ENCODE measurements around the gene MATN1.

MATN1 gene

DNA sequence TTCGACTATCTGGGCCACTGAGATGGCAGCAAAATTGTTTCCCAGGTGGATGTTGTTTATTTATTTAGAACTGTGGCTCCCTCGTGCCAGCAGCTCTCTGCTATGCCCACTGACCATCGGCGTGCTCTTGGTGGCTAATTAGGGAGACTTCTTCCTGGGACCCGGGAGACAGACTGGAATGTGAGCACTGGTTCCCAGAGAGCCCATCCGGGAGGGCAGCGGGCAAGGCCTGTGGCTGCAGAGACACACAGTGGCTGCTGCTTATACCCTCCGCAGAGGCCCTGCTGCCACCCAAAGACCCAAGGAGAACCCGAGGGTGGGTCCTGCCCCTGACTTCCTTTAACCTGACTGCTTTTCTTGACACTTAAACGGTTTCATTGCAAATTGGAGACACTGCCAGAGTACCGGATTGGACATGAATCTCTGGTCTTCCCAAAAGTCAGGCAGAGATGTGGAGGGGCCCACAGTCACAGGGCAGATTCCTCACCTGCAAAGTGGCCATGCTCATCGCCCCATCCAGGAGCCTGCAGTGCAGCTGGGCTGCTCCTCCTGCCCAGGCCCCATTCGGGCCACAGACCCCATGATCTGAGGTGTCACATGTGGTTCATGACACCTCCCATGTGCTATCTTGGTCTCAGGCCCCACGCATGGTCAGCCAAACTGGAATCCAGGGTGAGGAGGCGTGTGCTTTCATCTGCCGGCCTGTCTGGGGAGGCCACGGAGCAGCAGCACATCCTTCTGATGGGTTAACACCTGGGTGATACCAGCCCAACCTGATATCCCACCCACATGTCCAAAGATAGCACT is 5.7 kb upstream of the MATN1 start:
- ChIA-PET CTCF (interaction anchor here (1.0 to 1.8 kb wide), 3 partner anchors 10 to 69 kb away, joined by 3 to 13 read pairs (median 4); no protein-coding TSS in a partner anchor), POLR2A (ENCODE audit: low non-redundant PET) (interaction anchor here (0.5 kb wide), 1 partner anchor 1563 kb away, joined by 4 read pairs; the partner anchor contains the start of gene HDAC1)
- no peak for DNase-seq (ENCODE audit: low spot score)
- TF ChIP-seq, protein P1, sequence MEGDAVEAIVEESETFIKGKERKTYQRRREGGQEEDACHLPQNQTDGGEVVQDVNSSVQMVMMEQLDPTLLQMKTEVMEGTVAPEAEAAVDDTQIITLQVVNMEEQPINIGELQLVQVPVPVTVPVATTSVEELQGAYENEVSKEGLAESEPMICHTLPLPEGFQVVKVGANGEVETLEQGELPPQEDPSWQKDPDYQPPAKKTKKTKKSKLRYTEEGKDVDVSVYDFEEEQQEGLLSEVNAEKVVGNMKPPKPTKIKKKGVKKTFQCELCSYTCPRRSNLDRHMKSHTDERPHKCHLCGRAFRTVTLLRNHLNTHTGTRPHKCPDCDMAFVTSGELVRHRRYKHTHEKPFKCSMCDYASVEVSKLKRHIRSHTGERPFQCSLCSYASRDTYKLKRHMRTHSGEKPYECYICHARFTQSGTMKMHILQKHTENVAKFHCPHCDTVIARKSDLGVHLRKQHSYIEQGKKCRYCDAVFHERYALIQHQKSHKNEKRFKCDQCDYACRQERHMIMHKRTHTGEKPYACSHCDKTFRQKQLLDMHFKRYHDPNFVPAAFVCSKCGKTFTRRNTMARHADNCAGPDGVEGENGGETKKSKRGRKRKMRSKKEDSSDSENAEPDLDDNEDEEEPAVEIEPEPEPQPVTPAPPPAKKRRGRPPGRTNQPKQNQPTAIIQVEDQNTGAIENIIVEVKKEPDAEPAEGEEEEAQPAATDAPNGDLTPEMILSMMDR (conservative IDR thresholded peaks at IDR 0.05; ENCODE audit: low read depth) = no peak
- no peak overlapping the region for H3K27ac ChIP-seq

GRCh38 chr1:30728340-30728739 is 5.0 kb upstream of the MATN1 start:
- TF ChIP-seq, protein P1 (conservative IDR thresholded peaks at IDR 0.05; ENCODE audit: low read depth) = no peak
- H3K27ac ChIP-seq = no peak overlapping the region

GRCh38 chr1:30727824-30728223 is 4.4 kb upstream of the MATN1 start:
- H3K27ac ChIP-seq = no peak overlapping the region
- TF ChIP-seq, protein P1 (conservative IDR thresholded peaks at IDR 0.05; ENCODE audit: low read depth) = no peak
- ChIA-PET CTCF (interaction anchor here (1.2 to 1.8 kb wide), 3 partner anchors 9 to 55 kb away, joined by 3 to 13 read pairs (median 5); no protein-coding TSS in a partner anchor), POLR2A (ENCODE audit: low non-redundant PET) (no interaction called here)
- DNase-seq (ENCODE audit: low spot score) = no peak

More at GRCh38 chr1:30728340-30728739, 5.0 kb upstream of the MATN1 start:
- no peak for DNase-seq (ENCODE audit: low spot score)
- CTCF ChIA-PET = interaction anchor here (1.1 to 1.8 kb wide), 3 partner anchors 9 to 69 kb away, joined by 3 to 13 read pairs (median 5); no protein-coding TSS in a partner anchor
- POLR2A ChIA-PET (ENCODE audit: low non-redundant PET) = no interaction called here

GRCh38 chr1:30726773-30727684 is 3.6 kb upstream of the MATN1 start:
- TF ChIP-seq, protein P1 (conservative IDR thresholded peaks at IDR 0.05; ENCODE audit: low read depth) = no peak
- ChIA-PET CTCF (interaction anchor here (0.7 to 3.0 kb wide), 5 partner anchors 8 to 135 kb away, joined by 3 to 13 read pairs (median 5); no protein-coding TSS in a partner anchor), POLR2A (ENCODE audit: low non-redundant PET) (interaction anchor here (0.5 kb wide), 1 partner anchor 9 kb away, joined by 3 read pairs; no protein-coding TSS in a partner anchor)
- no peak for DNase-seq (ENCODE audit: low spot score)
- no peak overlapping the region for H3K27ac ChIP-seq

DNA sequence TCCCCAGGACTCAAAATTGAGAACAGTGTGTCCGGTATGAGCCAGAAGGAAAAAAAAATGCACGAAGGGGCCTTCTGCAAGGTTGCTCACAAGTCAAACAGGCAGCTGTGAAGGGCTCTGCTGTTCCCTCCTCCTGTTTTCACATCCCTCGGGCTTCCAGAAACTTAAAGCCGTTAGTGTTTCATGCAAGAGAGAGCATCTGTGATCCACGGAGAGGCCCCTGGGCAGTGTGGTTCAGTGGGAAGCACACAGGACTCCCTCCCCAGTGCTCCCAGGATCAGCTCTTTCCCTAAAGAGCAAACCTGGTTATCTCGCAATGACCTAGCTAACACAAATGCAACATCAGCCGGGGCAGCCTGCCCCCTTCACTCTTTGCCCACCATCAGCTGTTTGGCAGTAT is 2.9 kb upstream of the MATN1 start:
- POLR2A ChIA-PET (ENCODE audit: low non-redundant PET) = interaction anchor here (0.5 to 0.6 kb wide), 2 partner anchors 8 to 412 kb away, joined by 3 read pairs; no protein-coding TSS in a partner anchor
- no peak overlapping the region for H3K27ac ChIP-seq
- DNase-seq (ENCODE audit: low spot score) = no peak
- CTCF ChIA-PET = interaction anchor here (3.0 kb wide), 1 partner anchor 53 kb away, joined by 9 read pairs; no protein-coding TSS in a partner anchor
- TF ChIP-seq, protein P1 (conservative IDR thresholded peaks at IDR 0.05; ENCODE audit: low read depth) = no peak
